DOHH2 (cell line): ENCODE data around the gene TMEM221.

ENCODE experiments used
- EZH2phosphoT487 ChIP-seq: fragments of 200-600 bp; sonication (generic); IDR thresholded peaks from 2 replicates; pipeline ENCODE4 v1.6.1; 2017; ENCODE audit warnings: borderline replicate concordance, mild to moderate bottlenecking, antibody characterized with exemption, low read length, moderate library complexity, mixed read lengths
- TF ChIP-seq, protein P1 (sequence below): fragments of 200-600 bp; sonication (generic); IDR thresholded peaks from one replicate; pipeline ENCODE4 v1.5.1; 2014; ENCODE audit warnings: antibody characterized with exemption, mild to moderate bottlenecking, low read depth, low read length; ENCODE audit not compliant: poor library complexity, severe bottlenecking

DNA sequence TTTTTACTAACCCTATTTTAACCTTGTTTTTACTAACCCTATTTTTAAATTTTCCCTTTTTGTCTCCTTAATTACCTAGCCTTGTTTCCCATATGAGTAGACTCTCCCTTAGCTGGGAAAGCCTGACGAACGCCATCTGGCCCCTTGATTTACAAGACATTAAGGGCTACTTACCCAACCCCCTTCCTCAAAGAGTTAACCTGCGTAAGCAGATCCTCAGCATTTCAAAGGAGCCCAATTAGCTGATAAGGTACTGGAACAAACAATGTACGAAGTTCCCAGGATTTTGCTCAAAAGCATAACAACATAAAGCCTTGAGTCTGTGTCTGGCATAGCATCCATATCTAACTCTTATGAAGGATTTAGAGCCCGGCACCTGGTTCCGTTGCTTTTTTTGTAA, 33.3 kb downstream of the TMEM221 start:
- TF ChIP-seq, protein P1, sequence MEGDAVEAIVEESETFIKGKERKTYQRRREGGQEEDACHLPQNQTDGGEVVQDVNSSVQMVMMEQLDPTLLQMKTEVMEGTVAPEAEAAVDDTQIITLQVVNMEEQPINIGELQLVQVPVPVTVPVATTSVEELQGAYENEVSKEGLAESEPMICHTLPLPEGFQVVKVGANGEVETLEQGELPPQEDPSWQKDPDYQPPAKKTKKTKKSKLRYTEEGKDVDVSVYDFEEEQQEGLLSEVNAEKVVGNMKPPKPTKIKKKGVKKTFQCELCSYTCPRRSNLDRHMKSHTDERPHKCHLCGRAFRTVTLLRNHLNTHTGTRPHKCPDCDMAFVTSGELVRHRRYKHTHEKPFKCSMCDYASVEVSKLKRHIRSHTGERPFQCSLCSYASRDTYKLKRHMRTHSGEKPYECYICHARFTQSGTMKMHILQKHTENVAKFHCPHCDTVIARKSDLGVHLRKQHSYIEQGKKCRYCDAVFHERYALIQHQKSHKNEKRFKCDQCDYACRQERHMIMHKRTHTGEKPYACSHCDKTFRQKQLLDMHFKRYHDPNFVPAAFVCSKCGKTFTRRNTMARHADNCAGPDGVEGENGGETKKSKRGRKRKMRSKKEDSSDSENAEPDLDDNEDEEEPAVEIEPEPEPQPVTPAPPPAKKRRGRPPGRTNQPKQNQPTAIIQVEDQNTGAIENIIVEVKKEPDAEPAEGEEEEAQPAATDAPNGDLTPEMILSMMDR: no peak
- TF ChIP-seq EZH2phosphoT487: no peak
